HG02798 (cell line): ENCODE measurements around the gene PRKAG1.

ENCODE experiments used
- ATAC-seq: cut with Tn5 transposase; IDR thresholded peaks from one replicate; pipeline ENCODE4 v1.9.1; 2021; ENCODE audit warnings: mild to moderate bottlenecking; ENCODE audit not compliant: unreplicated experiment, poor library complexity

Gene PRKAG1

DNA sequence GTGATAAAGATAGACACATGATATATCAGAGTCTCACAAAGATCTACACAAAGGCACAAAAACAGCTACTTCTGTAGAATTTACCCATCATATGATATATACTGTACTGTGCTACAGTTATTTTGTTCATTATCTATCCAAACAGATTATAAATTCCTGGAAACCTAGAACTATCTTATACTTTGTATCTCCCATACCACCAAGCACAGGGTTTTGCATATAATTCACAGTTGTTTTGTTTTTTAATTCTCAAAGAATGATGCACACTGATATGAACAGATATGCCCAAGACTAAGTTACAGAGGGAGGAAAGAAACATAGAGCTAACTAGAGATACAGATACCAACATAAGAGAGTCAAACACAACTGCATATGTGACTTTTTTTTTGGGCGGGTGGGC, 3.4 kb downstream of the PRKAG1 start:
- no peak for ATAC-seq

GRCh38 chr12:49014547-49014946, 4.0 kb downstream of the PRKAG1 start:
- ATAC-seq = no peak

DNA sequence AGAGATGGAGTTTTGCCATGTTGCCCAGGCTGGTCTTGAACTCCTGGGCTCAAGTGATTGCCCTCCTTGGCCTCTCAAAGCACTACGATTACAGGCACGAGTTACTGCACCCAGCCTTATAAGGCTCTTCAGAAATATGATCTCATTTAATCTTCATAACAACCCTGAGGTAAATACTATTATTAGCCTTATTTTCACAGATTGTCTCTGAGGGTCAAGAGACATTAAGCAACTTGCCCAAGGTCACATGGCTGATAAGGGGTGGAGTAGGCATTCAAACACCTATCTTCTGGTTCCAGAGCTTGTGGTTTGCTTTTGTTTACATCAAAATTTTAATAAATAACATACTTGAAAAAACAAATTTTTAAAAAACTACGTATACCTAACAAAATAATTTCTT, 5.1 kb downstream of the PRKAG1 start:
- no peak for ATAC-seq

DNA sequence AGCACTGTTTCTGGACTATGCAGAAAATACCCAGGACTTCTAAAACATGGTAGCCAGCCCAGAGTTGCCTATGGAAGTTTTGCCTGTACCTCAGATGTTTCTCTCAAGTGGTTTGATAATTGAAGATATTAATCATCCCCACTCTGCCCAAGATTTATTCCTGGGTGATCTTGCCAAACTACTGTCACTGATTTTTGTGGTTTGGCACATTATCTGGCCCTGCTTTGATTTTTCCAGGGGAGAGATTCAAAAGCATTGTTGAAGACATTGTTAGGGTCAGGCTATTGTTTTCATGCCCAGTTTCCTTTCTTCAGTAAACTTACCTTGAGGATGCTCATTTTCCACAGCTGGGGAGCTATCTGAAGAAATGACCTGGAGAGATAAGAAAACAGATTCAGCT, 5.8 kb downstream of the PRKAG1 start:
- no peak for ATAC-seq

DNA sequence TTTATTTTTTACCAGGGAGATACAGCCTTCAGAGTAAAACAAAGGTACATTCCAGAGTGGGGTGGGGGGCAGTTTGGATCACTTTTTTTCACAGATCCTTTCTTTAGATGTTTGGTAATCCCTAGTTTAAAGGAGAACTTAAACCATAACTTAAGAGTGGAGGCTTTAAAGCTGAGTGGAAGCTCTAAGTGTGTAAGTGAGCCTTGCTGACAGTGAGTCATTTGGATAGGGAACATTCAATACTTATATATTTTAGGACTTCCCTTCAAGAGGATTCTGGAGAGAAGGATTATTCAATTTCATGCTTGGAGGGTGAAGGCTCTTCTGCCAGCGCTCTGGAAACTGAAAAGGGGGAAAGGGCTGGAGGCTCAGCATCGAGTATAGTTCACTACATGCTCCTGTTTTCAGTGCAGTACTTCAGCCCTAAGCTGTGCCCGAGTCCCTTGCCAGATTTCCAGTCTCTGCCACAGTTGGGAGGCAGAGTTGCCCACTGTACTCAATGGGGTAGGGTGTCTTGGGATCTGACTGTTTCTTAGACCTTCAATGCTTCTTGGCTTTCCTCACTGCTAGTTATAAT, 8.4 kb downstream of the PRKAG1 start:
- ATAC-seq = no peak

DNA sequence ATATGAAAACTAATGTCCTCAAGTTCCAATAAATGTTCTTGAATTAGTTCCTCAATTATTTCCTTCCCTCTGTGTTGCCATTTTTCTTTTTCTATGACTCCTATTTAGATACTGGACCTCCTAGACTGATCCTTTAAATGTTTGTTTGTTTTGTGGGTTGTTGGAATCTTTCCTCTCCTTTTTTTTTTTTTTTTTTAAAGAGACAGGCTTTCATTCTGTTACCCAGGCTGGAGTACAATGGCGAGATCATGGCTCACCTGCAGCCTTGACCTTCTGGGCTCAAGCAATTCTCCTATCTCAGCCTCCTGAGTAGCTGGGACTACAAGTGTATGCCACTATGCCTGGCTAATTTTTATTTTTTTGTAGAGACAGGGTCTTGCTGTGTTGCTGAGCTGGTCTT, 9.6 kb downstream of the PRKAG1 start:
- no peak for ATAC-seq

- ATAC-seq = no peak
Observed at GRCh38 chr12:49000346-49000745, 18.2 kb downstream of the PRKAG1 start.

GRCh38 chr12:48999371-49000131, 19.0 kb downstream of the PRKAG1 start, which contains the start of gene DDN:
Gene DDN, minus strand, starts transcription at chr12:48999375. Its CDS starts 88 bp downstream, at chr12:48999287.
- peak; percentile 33 for ATAC-seq

DNA sequence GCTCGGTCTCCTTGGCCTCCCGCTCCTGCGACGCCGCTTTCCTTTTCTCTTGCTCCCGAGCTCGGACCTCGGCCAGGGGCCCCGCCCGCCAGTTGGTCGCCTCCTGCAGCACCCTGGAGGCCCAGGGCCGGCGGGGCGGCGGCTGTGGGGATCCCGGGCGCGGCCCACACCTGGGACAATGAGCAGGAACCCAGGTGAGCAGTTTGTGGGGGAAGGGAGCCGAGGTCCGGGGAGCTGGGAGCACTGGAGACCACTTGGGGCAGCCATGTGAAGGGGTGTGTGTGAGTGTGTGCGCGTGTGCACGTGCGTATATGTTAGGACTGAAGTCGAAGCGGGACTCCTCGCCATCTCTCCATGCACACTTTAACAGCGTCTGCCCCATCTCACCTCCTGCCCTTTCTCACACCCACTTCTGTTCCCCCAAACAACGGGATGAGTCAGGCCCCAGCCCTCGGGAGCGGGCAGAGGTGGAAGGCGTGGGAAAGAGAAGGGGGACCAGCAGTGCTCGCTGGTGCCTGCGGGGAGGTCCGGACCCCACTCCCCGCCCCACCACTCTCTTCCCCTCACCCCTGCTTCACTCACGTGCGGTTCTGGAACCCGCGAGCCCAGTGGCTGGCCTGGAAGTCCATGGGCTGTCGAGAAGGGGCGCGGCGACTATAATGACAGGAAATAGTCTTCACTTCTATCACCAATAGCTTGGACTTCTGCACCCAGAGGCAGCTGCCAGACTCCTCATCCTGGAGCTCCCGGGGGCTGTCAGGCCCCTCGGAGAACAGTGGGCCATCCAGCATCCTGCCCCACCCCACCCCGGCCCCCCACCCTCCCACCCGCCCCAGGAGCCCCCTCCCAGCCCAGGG, 19.9 kb downstream of the PRKAG1 start:
- ATAC-seq = peak; percentile 11

DNA sequence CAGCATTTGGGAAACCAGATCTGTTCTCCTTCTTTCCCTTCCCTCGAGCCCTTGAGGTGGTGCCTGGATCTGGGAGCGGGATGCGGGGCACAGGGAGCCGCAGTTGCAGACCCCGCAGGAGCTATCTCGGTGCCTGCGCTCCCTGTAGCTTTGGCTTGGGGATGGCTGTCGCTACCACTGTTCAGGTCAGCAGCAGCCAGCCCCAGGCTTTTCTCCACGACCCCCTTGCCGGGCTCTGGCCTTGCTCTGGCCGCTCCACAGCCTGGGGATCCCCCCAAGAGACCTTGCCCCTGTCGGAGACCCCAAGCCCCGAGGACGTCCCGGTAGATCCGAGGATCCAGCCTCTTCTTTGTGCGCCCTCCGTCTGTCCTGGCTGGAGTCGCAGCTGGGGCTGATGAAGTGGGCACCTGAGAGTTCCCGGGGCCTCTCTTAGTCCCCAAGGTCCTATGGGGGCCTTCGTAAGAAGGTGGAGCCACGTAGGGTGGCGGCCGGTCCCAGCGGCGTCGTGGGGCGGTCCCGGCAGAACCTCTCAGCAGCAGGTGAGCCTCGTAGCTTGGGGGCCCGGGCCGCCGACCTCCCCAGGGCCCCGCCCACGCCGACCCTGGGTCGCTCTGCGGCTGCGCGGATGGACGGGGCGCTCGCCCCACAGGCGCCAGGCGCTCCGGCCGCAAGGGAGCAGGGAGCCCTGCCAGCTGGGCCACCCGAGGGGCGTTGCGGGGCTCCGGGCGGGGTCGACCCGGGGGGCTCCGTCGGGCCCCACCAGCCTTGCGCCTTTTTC, 20.7 kb downstream of the PRKAG1 start:
- peak; percentile 58 for ATAC-seq

- ATAC-seq = no peak
Observed at GRCh38 chr12:48996794-48997718, 21.5 kb downstream of the PRKAG1 start.

DNA sequence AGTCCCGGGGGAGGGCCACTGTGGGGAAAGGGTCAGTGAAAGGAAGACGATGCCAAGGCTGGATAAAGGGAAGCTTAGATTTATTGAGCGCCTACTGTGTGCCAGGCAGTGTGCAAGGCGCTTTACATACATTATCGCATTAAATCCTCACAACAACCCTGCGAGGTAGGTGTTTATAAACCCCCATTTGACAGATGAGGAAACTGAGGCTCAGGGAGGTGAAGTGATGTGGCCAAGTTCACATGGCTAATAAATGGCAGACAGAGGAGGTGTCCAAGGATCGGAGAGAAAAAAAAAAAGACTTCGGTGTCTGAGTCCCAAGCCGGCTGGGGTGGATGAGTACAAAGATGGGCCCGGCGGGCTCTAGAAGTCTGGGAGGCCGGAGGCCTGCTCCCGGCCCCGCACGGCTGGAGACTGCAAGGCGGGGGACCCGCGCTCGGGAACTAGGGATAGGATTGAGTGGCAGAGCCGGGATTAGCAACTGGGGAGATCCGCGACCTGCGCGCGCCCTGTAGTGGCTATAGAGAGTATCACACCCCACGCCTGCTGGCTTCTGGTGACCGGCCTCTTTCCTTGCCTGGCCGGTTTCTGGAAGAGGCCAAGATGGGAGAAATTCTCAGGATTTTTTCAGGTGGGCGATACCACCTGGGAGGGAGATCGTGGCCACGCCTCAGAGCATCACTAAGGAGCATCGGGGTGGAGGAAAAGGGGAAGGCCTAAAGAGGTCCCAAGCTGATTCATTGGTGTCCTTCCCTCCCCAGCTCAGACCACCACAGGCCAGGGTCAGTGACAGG, 23.3 kb downstream of the PRKAG1 start:
- ATAC-seq = no peak

- no peak for ATAC-seq
Observed at GRCh38 chr12:48994224-48995085, 24.1 kb downstream of the PRKAG1 start.

DNA sequence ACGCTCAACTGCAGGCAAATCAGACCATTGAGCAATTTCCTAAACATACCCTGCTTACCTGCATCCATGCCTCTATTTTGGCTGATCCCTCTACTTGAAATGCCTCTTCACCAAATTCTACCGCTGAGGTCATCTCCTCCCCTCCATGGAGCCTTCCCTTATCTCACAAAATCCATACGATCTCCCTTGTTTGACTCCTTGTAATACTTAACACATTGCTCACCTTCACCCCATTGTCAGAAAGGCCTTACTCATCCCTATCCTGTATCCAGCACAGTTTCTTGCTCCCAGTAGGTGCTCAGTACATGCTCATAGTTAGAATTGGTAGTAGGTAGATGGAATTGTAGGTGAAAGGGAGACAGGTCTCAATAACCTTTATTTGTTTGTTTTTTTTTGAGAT, 24.8 kb downstream of the PRKAG1 start:
- ATAC-seq = no peak

GRCh38 chr12:48991247-48992050, 27.1 kb downstream of the PRKAG1 start:
- no peak for ATAC-seq

- no peak for ATAC-seq
Observed at GRCh38 chr12:48990552-48990951, 28.0 kb downstream of the PRKAG1 start.
